CD4-positive, alpha-beta T cell treated with Interleukin-6 for 4 hours (primary cell): ENCODE results near the gene ZNF32.
"Not testable (repeated sequence)": the region's sequence is repeated elsewhere in the genome, so short reads cannot be mapped to it uniquely, and the experiment has no call there.

Source experiments
- DNase-seq: peaks from one replicate; pipeline ENCODE4 v3.0.0-alpha.2; 2020; ENCODE audit warnings: mixed read lengths

ZNF32 gene

DNA sequence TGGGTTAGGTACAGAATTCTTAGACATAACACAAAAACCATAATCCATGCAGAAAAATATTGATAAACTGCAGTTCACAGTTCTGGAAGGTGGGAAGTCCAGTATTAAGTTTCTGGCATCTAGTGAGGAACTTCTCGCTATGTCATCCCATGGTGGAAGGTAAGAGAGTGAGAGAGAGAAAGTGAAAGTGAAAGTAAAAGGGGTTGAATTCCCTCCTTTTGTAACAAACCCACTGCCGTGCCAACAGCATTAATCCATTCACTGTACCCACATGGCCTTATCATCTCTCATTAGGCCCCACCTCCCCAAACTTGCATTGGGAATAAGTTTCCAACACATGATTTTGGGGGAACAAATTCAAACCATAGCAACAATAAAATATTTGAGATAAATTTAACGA is 25.3 kb downstream of the ZNF32 start:
- DNase-seq, result peak; percentile 25

DNA sequence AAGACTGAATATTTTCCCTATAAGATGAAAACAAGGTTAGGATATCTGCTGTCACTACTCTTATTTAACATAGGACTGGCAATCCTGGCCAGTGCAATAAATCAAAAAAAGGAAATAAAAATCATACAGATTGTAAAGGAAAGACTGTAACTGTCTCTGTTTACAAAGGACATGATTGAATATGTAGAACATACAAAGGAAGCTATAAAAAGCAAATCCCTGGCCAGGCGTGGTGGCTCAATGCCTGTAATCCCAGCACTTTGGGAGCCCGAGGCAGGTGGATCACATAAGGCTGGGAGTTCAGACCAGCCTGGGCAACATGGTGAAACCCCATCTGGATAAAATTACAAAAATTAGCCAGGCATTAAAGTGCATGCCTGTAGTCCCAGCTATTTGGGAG is 26.6 kb downstream of the ZNF32 start:
- no peak for DNase-seq

DNA sequence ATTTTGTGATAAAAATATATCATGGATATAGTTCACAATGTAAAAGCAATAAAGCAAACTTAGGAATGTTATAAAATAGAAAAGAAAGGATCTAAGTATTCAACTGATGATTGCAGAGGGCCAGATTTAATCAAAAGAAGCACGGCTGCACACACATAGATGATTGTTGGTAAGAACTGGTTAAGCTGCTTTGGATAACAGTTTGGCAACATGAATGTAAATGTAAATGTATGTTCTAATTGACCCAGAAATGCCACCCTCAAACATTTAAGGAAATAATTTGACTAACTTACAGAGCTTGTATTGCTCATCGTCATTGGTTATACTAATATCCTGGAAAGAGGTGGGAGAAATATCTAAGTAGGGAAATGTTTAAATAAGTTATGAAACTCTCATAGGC is 29.3 kb downstream of the ZNF32 start:
- no peak for DNase-seq

DNA sequence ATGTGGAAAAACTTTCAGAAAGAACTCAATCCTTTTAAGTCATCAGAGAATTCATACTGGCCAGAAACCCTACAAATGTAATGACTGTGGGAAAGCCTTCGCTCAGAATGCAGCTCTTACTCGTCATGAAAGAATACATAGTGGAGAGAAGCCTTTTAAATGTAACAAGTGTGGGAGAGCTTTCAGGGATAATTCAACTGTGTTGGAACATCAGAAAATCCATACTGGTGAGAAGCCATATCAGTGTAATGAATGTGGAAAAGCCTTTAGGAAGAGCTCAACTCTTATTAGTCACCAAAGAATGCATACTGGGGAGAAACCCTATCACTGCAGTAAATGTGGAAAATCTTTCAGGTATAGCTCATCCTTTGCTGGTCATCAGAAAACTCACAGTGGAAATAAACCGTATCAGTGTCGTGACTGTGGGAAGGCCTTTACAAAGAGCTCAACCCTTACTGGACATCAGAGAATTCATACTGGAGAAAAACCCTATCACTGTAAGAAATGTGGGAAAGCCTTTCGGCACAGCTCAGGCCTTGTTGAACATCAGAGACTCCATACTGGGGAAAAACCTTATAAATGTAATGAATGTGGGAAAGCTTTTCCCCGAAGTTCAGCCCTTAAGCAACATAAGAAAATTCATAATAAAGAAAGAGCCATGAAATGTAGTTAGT is 31.8 kb downstream of the ZNF32 start:
- DNase-seq, result no peak

DNA sequence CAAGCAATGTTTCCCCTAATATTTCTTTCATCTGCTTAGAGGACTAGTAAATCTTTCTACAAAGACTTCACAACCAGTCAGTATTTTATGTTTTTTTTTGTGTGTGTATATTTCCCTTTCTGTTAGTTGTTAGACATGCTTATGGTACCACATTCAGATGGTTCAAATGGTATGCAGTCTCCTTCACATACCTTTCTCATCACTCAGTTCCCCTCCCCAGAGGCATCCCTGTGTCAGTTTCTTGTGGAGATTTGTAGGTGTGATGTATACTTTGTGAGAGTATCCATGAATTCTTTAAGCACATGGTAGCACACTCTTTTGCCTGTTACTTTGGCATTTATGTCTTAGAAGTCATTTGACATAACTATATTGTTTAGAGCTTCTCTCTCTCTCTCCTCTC is 38.0 kb downstream of the ZNF32 start:
- DNase-seq, result no peak

DNA sequence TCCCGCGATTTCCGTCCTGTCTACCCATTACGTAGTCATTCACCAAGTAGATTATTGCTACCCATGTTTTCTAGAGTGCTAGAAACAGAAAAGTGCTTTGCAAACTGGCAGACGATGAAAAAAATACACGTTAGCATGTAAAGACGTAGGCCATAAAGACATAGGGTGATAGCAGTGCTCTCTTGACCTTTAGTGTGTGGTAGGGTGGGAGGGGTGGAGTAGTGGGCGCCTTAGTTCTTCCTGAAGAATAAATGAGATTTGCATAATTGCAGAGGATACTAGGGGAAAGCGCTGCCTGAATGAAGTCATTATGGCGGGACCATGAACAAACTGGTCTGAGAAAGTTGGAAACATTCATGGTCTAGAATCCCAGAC is 41.5 kb downstream of the ZNF32 start:
- no peak for DNase-seq

DNA sequence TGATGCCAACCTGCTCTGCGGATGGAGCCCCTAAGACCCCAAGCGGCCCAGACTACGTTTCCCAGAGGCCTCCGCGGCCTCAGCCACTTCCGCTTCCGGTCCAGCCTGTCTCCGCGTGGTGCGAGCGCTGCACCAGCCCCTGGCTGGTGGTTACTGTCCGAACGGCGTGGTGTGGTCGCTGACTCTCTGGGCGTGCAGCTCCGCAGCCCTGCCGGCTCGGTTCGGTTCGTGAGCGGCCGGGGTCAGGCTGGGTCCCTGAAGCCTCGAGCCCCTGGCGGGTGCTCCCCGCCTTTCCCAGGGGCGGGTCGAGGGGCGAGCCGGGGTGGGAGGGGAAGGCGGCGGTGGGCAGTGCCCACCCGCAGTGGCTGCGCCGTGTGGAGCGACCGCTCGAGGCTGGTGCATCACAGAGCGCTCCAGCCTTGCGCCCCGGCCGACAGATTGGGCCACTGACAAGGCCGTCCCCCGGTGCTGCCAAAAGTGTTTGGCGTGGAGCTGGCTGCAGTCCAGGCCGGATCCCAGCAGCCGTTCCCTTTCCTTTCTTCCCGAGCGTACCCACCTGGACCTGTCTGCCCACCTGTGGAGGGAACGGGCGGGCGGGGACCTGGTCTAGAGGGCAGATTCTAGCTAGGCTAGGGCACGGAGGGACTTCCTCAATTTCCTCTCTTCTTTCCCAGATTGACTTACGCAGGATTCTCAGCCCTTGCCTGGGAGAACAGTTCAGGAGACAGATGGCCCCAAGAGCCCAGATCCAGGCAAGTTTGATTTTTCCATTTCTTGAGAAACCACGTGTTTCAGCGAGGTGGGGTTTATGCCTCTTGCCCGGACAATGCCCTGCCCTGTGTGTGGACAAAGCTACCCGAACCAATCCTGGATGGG is 42.1 kb downstream of the ZNF32 start, which contains the start of gene ZNF485:
Gene ZNF485 (plus strand): TSS at position 116 of the 876 bp plus-strand sequence. CDS start 613 bp downstream, at position 729.
- peak; percentile 77 for DNase-seq

DNA sequence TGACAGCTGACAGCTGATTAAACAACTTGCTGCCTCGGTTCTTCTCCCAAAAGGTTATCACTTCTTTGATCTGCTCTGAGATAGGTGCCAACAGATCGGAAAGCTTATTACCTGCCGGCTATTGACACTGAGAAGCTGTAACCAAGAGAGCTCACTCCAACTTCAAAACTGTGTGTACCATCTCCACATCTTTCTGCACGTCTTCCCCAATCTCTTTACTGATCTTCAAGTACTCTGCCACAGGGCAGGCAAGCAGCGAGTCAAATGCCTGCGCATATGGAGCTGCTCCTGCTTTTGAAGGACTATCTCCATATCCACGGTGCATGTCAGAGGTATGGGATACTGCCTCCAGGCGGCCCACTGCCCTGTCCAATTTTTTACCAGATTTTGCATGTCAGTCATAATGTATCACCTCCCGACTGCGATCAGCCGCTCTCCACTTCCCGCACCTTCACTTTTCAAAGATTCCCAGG is 42.8 kb downstream of the ZNF32 start:
- DNase-seq, result no peak

DNA sequence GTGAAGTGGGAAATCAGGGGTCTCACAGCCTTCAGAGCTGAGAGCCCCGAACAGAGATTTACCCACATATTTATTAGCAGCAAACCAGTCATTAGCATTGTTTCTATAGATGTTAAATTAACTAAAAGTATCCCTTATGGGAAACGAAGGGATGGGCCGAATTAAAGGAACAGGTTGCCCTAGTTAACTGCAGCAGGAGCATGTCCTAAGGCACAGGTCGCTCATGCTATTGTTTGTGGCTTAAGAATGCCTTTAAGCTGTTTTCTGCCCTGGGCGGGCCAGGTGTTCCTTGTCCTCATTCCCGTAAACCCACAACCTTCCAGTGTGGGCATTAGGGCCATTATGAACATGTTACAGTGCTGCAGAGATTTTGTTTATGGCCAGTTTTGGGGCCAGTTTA is 47.1 kb downstream of the ZNF32 start:
- not testable (repeated sequence) for DNase-seq

DNA sequence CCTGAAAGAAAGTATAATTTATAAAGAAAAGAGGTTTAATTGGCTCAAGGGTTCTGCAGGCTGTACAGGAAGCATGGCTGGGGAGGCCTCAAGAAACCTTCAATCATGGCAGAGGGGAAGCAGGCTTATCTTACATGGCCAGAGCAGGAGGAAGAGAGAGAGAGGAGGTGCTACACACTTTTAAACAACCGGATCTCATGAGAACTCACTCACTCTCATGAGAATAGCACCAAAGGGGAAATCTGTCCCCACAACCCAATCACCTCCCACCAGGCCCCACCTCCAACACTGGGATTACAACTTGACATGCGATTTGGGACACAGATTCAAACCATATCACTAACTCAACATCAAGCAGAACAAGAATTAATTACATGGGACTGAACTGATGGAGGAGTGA is 49.3 kb downstream of the ZNF32 start:
- DNase-seq, result no peak

DNA sequence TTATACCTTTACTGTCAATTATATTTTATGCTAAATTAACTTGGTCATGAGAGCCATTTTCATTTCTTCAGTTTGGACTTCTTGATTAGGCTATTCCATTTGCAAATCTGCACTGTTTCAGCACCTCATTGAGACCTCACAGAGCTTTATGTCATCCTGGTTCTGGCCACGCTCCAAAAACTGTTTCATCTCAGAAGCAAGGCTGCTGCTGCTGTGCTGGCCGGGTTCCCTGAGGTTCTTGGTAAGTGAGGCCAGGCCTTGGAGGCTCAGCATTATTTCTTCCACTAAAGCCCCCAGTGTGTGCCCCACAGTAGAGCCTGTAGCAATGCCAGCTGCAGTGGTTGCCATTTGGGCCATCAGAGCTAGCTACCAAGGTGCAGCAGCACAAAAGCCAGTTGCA is 50.2 kb downstream of the ZNF32 start:
- DNase-seq, result no peak

DNA sequence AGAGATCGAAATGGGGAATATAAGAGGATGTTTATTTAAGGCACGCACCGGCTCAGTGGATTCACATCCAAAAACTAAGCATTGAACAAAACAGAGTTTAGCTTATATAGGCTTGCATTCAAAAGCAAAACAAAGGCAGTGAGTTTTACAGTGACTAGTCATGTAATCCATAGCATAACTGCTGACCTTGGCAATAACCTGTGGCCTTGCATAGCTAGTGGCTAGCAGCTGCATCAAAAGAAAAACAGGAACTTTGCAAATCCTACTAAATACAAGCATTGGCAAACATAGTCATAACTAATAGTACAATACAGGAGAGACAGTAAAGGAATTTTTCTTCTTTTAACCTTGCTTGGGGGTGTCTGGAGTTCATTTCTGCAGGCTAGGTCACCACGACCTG is 52.1 kb downstream of the ZNF32 start:
- DNase-seq, result no peak

DNA sequence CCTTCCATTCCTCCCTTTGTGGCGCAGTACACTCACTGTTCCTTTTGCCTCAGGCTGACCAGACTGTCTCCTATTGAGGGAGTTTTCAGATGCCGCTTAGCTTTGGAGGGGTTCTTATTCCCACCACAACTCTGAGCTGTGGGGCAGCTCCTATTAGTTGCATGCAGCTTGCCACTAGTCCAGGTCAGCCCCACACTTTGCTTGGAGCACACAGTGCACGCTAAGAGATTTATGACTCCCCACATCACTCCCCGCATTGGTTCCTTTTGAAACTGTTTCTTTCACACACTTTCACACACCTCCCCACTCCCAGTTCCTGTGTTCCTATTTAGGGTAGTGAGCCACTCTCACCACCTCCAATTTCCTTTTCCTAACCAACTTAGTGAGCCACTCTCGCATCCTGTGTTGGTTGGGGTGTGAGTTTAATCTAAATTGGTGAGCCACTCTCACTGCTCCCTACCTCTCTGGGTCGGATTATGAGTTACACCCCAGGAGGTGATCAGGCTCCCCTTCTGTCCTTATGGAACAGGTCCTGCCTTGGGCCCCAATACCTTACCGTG is 52.9 kb downstream of the ZNF32 start:
- peak; percentile 23 for DNase-seq

DNA sequence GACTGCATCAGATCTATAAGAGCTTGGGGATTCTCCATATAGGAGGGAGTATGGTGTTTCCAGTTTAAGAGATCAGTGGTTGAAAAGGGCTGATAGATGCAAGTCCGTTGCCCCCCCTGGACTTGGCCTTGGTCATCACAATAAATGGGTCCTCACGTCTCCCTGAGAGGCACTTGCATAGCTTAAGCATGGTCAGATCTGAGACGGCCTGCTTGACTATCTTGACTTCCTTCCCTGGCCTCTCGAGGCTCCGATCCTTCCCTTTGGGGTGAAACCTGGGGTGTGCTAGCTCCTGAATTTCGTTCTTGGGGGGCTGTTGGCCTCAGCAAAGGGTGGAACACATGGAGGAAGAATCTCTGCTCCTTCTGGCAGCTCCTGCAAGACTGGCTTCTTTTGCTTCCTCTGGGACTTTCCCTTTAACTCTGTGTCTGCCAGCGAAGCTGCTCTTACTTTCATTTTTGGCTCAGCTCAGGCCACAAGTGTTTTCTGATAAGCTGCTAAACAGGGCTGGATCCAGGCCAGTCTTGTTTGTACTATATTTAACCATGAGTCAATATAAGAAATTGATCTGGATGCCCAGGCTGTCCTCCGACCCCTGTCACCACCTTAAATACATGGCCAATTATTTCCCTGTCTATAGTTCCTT is 53.6 kb downstream of the ZNF32 start:
- DNase-seq, result peak; percentile 34
